ENCODE measurements around the gene SLC16A8. TPM values are rescaled to one million over a fixed set of nuclear protein-coding genes. Genes with fewer than 3 reads are reported as not detected.

The SLC16A8 gene
- total and polyA plus RNA-seq, 12 donors = 0.30 to 1.3 (median 0.53) TPM; not detected in 4

- Histone ChIP-seq H3K36me3 (replicated peaks in 1 of 2) (no peaks in the 10 kb centered on the region), H3K4me1 (replicated peaks in 1 of 2) (peaks cover 7 to 8% of the 10 kb centered on the region in 2 donors), H3K27ac (no peak overlapping the region), H3K4me3 (peak overlapping the region in 1 of 4 donors; percentile 10), H3K9me3 (replicated peaks in 1 of 3) (no peaks in the 10 kb centered on the region), H3K27me3 (peaks cover 3% of the 10 kb centered on the region)
- WGBS, 4 donors = 25 to 83% (median 50%) methylated on average over 3 to 33 of the region's 34 CpGs
- no peak for DNase-seq
- TF ChIP-seq POLR2A (IDR thresholded peaks at IDR 0.05) (no peak), CTCF (IDR thresholded peaks at IDR 0.05) (no peak)
- intact Hi-C loops (cut with DNase I) = no loop called here
Measured at GRCh38 chr22:38089474-38089851, 5.5 kb upstream of the SLC16A8 start.

- H3K27ac ChIP-seq = no peak overlapping the region
- intact Hi-C loops (cut with DNase I) = no loop called here
- WGBS, 4 donors = 22 to 85% (median 41%) methylated on average over 3 to 79 of the region's 85 CpGs
Measured at GRCh38 chr22:38088629-38089473, 4.9 kb upstream of the SLC16A8 start.

GRCh38 chr22:38087855-38088254, 3.9 kb upstream of the SLC16A8 start:
- WGBS, 4 donors = 89 to 97% (median 94%) methylated on average over 9 to 12 of the region's 12 CpGs
- Histone ChIP-seq H3K36me3 (replicated peaks in 1 of 2) (no peaks in the 10 kb centered on the region), H3K4me1 (replicated peaks in 1 of 2) (peaks cover 7 to 8% of the 10 kb centered on the region in 2 donors), H3K9me3 (replicated peaks in 1 of 3) (no peaks in the 10 kb centered on the region), H3K27ac (no peak overlapping the region), H3K4me3 (no peak overlapping the region), H3K27me3 (peaks cover 7% of the 10 kb centered on the region)
- intact Hi-C loops (cut with DNase I) = no loop called here
- no peak for TF ChIP-seq POLR2A (IDR thresholded peaks at IDR 0.05)
- no peak for TF ChIP-seq CTCF (IDR thresholded peaks at IDR 0.05)
- DNase-seq = no peak

More at GRCh38 chr22:38088629-38089473, 4.9 kb upstream of the SLC16A8 start:
- no peaks in the 10 kb centered on the region for H3K36me3 ChIP-seq (replicated peaks in 1 of 2)
- H3K9me3 ChIP-seq (replicated peaks in 1 of 3) = no peaks in the 10 kb centered on the region
- TF ChIP-seq POLR2A (IDR thresholded peaks at IDR 0.05) = no peak
- no peak for TF ChIP-seq CTCF (IDR thresholded peaks at IDR 0.05)
- peaks cover 7 to 8% of the 10 kb centered on the region in 2 donors for H3K4me1 ChIP-seq (replicated peaks in 1 of 2)
- peaks cover 3% of the 10 kb centered on the region for H3K27me3 ChIP-seq
- DNase-seq = no peak
- H3K4me3 ChIP-seq = peak overlapping the region in 1 of 4 donors; percentile 10

GRCh38 chr22:38086942-38087341, 3.0 kb upstream of the SLC16A8 start:
- WGBS, 4 donors = 86 to 96% (median 91%) methylated on average over 12 to 13 of the region's 13 CpGs
- intact Hi-C loops (cut with DNase I) = no loop called here
- no peak overlapping the region for H3K27ac ChIP-seq
- no peaks in the 10 kb centered on the region for H3K36me3 ChIP-seq (replicated peaks in 1 of 2)
- no peaks in the 10 kb centered on the region for H3K9me3 ChIP-seq (replicated peaks in 1 of 3)
- H3K4me1 ChIP-seq (replicated peaks in 1 of 2) = peaks cover 13 to 14% of the 10 kb centered on the region in 2 donors
- no peak overlapping the region for H3K4me3 ChIP-seq
- peaks cover 15% of the 10 kb centered on the region for H3K27me3 ChIP-seq
- DNase-seq = no peak
- TF ChIP-seq POLR2A (IDR thresholded peaks at IDR 0.05) (no peak), CTCF (IDR thresholded peaks at IDR 0.05) (no peak)

Data from adrenal gland (tissue), 12 donors.